A673 (cell line): ENCODE data around the gene EHD4.

Source experiments
- EZH2 ChIP-seq: fragments of 200-600 bp; sonication (generic); IDR thresholded peaks from 2 replicates; pipeline ENCODE4 v1.6.1; 2017; ENCODE audit warnings: borderline replicate concordance, low read depth, mild to moderate bottlenecking, mixed read lengths, antibody characterized with exemption, low read length; ENCODE audit not compliant: poor library complexity, severe bottlenecking
- TF ChIP-seq, protein P1 (sequence below): fragments of 300-800, 200-600 bp; sonication (generic); conservative IDR thresholded peaks from 2 replicates; pipeline ENCODE4 v1.5.1; 2017; ENCODE audit warnings: low read depth, mild to moderate bottlenecking, antibody characterized with exemption, low read length, moderate library complexity, mixed read lengths

DNA sequence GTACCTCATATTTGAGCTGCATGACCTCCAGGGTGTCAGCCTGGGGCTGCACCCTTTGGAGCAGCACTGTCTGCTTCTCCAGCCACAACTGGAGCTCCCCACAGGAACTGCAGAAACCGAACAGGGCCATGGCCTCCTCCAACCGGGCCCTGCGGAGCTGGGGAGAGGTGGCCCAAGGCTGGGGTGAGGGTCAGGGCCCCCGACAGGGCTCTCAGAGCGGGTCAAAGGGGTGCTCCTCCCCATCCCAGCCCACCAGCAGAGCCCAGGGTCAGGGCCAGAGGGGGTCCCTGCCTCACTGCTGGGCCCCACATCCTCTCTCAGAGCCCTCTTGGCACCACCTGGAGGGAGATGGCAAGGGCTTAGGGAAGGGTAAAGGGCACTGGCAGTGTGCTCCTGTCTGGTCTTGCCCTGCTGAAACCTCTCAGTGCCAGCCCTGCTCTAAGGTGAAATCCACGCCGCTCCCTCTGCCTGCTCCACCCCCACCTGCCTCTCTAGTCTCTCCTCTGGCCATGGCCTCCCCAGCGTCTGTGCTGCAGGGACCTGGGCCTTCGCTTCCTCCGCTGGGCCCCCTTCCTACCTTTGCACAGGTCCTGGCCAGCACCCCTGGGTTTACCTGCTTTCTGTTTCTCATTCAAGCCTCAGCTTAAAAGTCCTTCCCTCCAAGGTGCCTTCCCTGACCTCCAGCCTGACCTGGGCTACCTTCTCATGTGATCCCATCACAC lies 92.0 kb downstream of the EHD4 start:
- no peak for TF ChIP-seq EZH2
- TF ChIP-seq, protein P1, sequence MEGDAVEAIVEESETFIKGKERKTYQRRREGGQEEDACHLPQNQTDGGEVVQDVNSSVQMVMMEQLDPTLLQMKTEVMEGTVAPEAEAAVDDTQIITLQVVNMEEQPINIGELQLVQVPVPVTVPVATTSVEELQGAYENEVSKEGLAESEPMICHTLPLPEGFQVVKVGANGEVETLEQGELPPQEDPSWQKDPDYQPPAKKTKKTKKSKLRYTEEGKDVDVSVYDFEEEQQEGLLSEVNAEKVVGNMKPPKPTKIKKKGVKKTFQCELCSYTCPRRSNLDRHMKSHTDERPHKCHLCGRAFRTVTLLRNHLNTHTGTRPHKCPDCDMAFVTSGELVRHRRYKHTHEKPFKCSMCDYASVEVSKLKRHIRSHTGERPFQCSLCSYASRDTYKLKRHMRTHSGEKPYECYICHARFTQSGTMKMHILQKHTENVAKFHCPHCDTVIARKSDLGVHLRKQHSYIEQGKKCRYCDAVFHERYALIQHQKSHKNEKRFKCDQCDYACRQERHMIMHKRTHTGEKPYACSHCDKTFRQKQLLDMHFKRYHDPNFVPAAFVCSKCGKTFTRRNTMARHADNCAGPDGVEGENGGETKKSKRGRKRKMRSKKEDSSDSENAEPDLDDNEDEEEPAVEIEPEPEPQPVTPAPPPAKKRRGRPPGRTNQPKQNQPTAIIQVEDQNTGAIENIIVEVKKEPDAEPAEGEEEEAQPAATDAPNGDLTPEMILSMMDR = no peak
